Measurements from ENCODE around the gene WIZ. TPM values are rescaled to one million over a fixed set of nuclear protein-coding genes. Genes with fewer than 3 reads are reported as not detected.

WIZ gene
- total RNA-seq, 4 donors from 2014 or later = 17.4 to 41.8 (median 33.6) TPM

- no peak for TF ChIP-seq CTCF (IDR thresholded peaks at IDR 0.05)
- peak; percentile 22 for ATAC-seq (ENCODE audit: low FRiP score)
- DNase-seq (ENCODE audit: low spot score) = no peak
Observed at GRCh38 chr19:15379999-15380647, 69.6 kb downstream of the WIZ start.

GRCh38 chr19:15379083-15379998 lies 70.4 kb downstream of the WIZ start, which contains the start of gene AKAP8:
Gene AKAP8, minus strand, starts transcription at chr19:15379787. Its CDS starts 56 bp downstream, at chr19:15379731.
- TF ChIP-seq CTCF (IDR thresholded peaks at IDR 0.05) = no peak
- DNase-seq (ENCODE audit: low spot score) (peak; percentile 96), ATAC-seq (ENCODE audit: low FRiP score) (peak; percentile 96)

GRCh38 chr19:15378534-15379082 lies 71.1 kb downstream of the WIZ start:
- peak; percentile 1 for ATAC-seq (ENCODE audit: low FRiP score)
- no peak for DNase-seq (ENCODE audit: low spot score)

GRCh38 chr19:15374796-15375440 lies 74.8 kb downstream of the WIZ start:
- DNase-seq (ENCODE audit: low spot score) = no peak
- no peak for ATAC-seq (ENCODE audit: low FRiP score)
- TF ChIP-seq CTCF (IDR thresholded peaks at IDR 0.05) = no peak

More at GRCh38 chr19:15378534-15379082, 71.1 kb downstream of the WIZ start:
- TF ChIP-seq CTCF (IDR thresholded peaks at IDR 0.05) = no peak

- DNase-seq (ENCODE audit: low spot score) = no peak
Observed at GRCh38 chr19:15374105-15374651, 75.6 kb downstream of the WIZ start.

More at GRCh38 chr19:15374105-15374651, 75.6 kb downstream of the WIZ start:
- no peak for ATAC-seq (ENCODE audit: low FRiP score)
- TF ChIP-seq CTCF (IDR thresholded peaks at IDR 0.05) = no peak
